ENCODE measurements around the gene PDE3A.

The PDE3A gene

GRCh38 chr12:20424841-20425240, 56.5 kb downstream of the PDE3A start:
- DNase-seq (ENCODE audit: low spot score): no peak

GRCh38 chr12:20426191-20426590, 57.9 kb downstream of the PDE3A start:
- no peak for DNase-seq (ENCODE audit: low spot score)

GRCh38 chr12:20426957-20427356, 58.6 kb downstream of the PDE3A start:
- DNase-seq (ENCODE audit: low spot score): no peak

GRCh38 chr12:20429852-20430251, 61.5 kb downstream of the PDE3A start:
- DNase-seq (ENCODE audit: low spot score): no peak

- no peak for DNase-seq (ENCODE audit: low spot score)
Observed at GRCh38 chr12:20432290-20432689, 64.0 kb downstream of the PDE3A start.

GRCh38 chr12:20434996-20435395, 66.7 kb downstream of the PDE3A start:
- no peak for DNase-seq (ENCODE audit: low spot score)

- DNase-seq (ENCODE audit: low spot score): no peak
Observed at GRCh38 chr12:20436316-20436715, 68.0 kb downstream of the PDE3A start.

GRCh38 chr12:20438299-20438779, 70.0 kb downstream of the PDE3A start:
- DNase-seq (ENCODE audit: low spot score): no peak

- no peak for DNase-seq (ENCODE audit: low spot score)
Observed at GRCh38 chr12:20439626-20440025, 71.3 kb downstream of the PDE3A start.

GRCh38 chr12:20440408-20440807, 72.1 kb downstream of the PDE3A start:
- no peak for DNase-seq (ENCODE audit: low spot score)

GRCh38 chr12:20442322-20442721, 74.0 kb downstream of the PDE3A start:
- no peak for DNase-seq (ENCODE audit: low spot score)

GRCh38 chr12:20443255-20443654, 74.9 kb downstream of the PDE3A start:
- DNase-seq (ENCODE audit: low spot score): no peak

- no peak for DNase-seq (ENCODE audit: low spot score)
Observed at GRCh38 chr12:20443792-20444191, 75.5 kb downstream of the PDE3A start.

- no peak for DNase-seq (ENCODE audit: low spot score)
Observed at GRCh38 chr12:20444595-20445170, 76.3 kb downstream of the PDE3A start.

GRCh38 chr12:20445687-20446086, 77.3 kb downstream of the PDE3A start:
- DNase-seq (ENCODE audit: low spot score): no peak

GRCh38 chr12:20446836-20447235, 78.5 kb downstream of the PDE3A start:
- no peak for DNase-seq (ENCODE audit: low spot score)

- DNase-seq (ENCODE audit: low spot score): no peak
Observed at GRCh38 chr12:20448781-20449180, 80.4 kb downstream of the PDE3A start.

GRCh38 chr12:20450591-20451180, 82.3 kb downstream of the PDE3A start:
- no peak for DNase-seq (ENCODE audit: low spot score)

- no peak for DNase-seq (ENCODE audit: low spot score)
Observed at GRCh38 chr12:20451761-20452160, 83.4 kb downstream of the PDE3A start.

GRCh38 chr12:20452496-20453010, 84.2 kb downstream of the PDE3A start:
- no peak for DNase-seq (ENCODE audit: low spot score)

- DNase-seq (ENCODE audit: low spot score): no peak
Observed at GRCh38 chr12:20453756-20454310, 85.5 kb downstream of the PDE3A start.

GRCh38 chr12:20455001-20455706, 86.8 kb downstream of the PDE3A start:
- no peak for DNase-seq (ENCODE audit: low spot score)

GRCh38 chr12:20457582-20457981, 89.2 kb downstream of the PDE3A start:
- no peak for DNase-seq (ENCODE audit: low spot score)

Measured in ecto neural progenitor cell (in vitro differentiated cells).